Natural killer cell (primary cell): ENCODE results near the gene UNC93B1. TPM values are rescaled to one million over a fixed set of nuclear protein-coding genes. Genes with fewer than 3 reads are reported as not detected.
"Not testable (repeated sequence)": the region's sequence is repeated elsewhere in the genome, so short reads cannot be mapped to it uniquely, and the experiment has no call there.

ENCODE experiments used
- ATAC-seq, 3 donors: fragments of 150-1000 bp in 2 of 3; fragments of 200-7000 bp in 1 of 3; cut with Tn5 transposase; 1 replicate in 1 of 3; 2 replicates in 2 of 3; pipeline ENCODE4 v1.10.0; 2021; ENCODE audit warnings: mild to moderate bottlenecking in 2 of 3, moderate library complexity in 2 of 3
- DNase-seq, 2 donors: peaks; one replicate each; pipeline versions ENCODE4 v3.0.0 to v3.0.0-alpha.2; 2013 to 2021; ENCODE audit warnings: mixed read lengths in 1 of 2
- H3K27ac ChIP-seq: one replicate; pipeline ENCODE4 v1.5.1; 2013; ENCODE audit warnings: mild to moderate bottlenecking, low read length
- H3K27me3 ChIP-seq: one replicate; pipeline ENCODE4 v1.6.1; 2013; ENCODE audit warnings: low read length; ENCODE audit not compliant: control insufficient read depth, insufficient read depth
- H3K36me3 ChIP-seq: one replicate; pipeline ENCODE4 v1.6.1; 2013; ENCODE audit warnings: low read length; ENCODE audit not compliant: control insufficient read depth, insufficient read depth
- H3K4me1 ChIP-seq: one replicate; pipeline ENCODE4 v1.6.1; 2013; ENCODE audit warnings: low read length; ENCODE audit not compliant: control insufficient read depth, insufficient read depth
- H3K4me3 ChIP-seq: one replicate; pipeline ENCODE4 v1.5.1; 2013; ENCODE audit warnings: low read length
- H3K9me3 ChIP-seq: one replicate; pipeline ENCODE4 v1.6.1; 2013; ENCODE audit warnings: low read length; ENCODE audit not compliant: control insufficient read depth, insufficient read depth
- H3K27ac Mint-ChIP-seq, 2 donors: one replicate each; pipeline ENCODE4 v1.8.0; 2022; ENCODE audit warnings: mild to moderate bottlenecking in 2 of 2, mixed read lengths in 2 of 2, moderate library complexity in 1 of 2
- H3K27me3 Mint-ChIP-seq, 2 donors: one replicate each; pipeline ENCODE4 v1.8.0; 2022; ENCODE audit warnings: low read depth in 2 of 2, mixed read lengths in 2 of 2
- H3K36me3 Mint-ChIP-seq: one replicate; pipeline ENCODE4 v1.8.0; 2022; ENCODE audit warnings: mixed read lengths
- H3K4me1 Mint-ChIP-seq, 2 donors: one replicate each; pipeline ENCODE4 v1.8.0; 2022; ENCODE audit warnings: mixed read lengths in 2 of 2
- H3K4me3 Mint-ChIP-seq: one replicate; pipeline ENCODE4 v1.8.0; 2022; ENCODE audit warnings: mild to moderate bottlenecking, moderate library complexity, mixed read lengths
- H3K9me3 Mint-ChIP-seq, 2 donors: one replicate each; pipeline ENCODE4 v1.8.0; 2022; ENCODE audit warnings: mixed read lengths in 2 of 2
- WGBS: methylation state at CpG from one replicate; pipeline ENCODE4 v1.1.7; 2013; ENCODE audit warnings: missing lambda C conversion rate; ENCODE audit not compliant: insufficient coverage; 5-methylcytosine and 5-hydroxymethylcytosine counted together
- intact Hi-C: fragments of 100-400 bp; cut with micrococcal nuclease; formaldehyde crosslinking; loops from one replicate; pipeline ENCODE4 v1.14.2; 2022
- total RNA-seq, 4 donors: library from RNA; stranded (reverse); fragments of 120-200 nt in 1 of 4; gene quantifications; one replicate each; pipeline versions ENCODE4 v1.2.3 to v1.2.4, GENCODE V29; 2013 to 2022
- TF ChIP-seq, protein P1 (sequence below): fragments of 200-600 bp; IDR thresholded peaks from one replicate; pipeline ENCODE4 v1.8.0; 2022; ENCODE audit warnings: antibody characterized with exemption

The UNC93B1 gene
- total RNA-seq, 3 donors from 2014 or later (not counting 1 experiment from before 2014, with no cell fraction given) = 26.6 to 44.3 (median 39.7) TPM

DNA sequence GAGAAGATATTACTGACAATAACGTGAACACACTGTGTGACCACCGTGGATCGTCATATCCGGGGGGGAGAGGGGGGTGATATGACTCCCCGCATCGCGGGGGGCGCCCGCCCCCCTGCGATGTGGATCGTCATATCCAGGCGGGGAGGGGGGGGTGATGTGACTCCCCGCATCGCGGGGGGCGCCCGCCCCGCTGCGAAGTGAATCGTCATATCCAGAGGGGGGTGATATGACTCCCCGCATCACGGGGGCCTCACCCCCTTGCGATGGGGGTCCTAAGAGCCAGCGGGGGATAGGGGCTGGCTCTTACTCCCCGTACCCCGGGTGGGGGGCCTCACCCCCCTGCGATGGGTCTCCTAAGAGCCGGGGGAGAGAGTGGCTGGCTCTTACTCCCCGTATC lies 19.9 kb downstream of the UNC93B1 start:
- DNase-seq (no peak), ATAC-seq (no peak)
- H3K9me3 ChIP-seq = no peaks in the 10 kb centered on the region
- H3K4me1 ChIP-seq = no peaks in the 10 kb centered on the region
- intact Hi-C loops = no loop called here
- no peaks in the 10 kb centered on the region for H3K36me3 Mint-ChIP-seq
- TF ChIP-seq, protein P1, sequence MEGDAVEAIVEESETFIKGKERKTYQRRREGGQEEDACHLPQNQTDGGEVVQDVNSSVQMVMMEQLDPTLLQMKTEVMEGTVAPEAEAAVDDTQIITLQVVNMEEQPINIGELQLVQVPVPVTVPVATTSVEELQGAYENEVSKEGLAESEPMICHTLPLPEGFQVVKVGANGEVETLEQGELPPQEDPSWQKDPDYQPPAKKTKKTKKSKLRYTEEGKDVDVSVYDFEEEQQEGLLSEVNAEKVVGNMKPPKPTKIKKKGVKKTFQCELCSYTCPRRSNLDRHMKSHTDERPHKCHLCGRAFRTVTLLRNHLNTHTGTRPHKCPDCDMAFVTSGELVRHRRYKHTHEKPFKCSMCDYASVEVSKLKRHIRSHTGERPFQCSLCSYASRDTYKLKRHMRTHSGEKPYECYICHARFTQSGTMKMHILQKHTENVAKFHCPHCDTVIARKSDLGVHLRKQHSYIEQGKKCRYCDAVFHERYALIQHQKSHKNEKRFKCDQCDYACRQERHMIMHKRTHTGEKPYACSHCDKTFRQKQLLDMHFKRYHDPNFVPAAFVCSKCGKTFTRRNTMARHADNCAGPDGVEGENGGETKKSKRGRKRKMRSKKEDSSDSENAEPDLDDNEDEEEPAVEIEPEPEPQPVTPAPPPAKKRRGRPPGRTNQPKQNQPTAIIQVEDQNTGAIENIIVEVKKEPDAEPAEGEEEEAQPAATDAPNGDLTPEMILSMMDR = no peak
- no peaks in the 10 kb centered on the region for H3K27me3 ChIP-seq
- H3K27ac ChIP-seq = no peak overlapping the region
- H3K36me3 ChIP-seq = no peaks in the 10 kb centered on the region
- peaks cover 0 to 5% of the 10 kb centered on the region in 2 donors for H3K4me1 Mint-ChIP-seq
- WGBS = 80% methylated on average over 29 of the region's 29 CpGs
- H3K27me3 Mint-ChIP-seq = peaks cover 0 to 3% of the 10 kb centered on the region in 2 donors
- H3K27ac Mint-ChIP-seq = no peak overlapping the region
- no peak overlapping the region for H3K4me3 ChIP-seq
- no peak overlapping the region for H3K4me3 Mint-ChIP-seq
- no peaks in the 10 kb centered on the region for H3K9me3 Mint-ChIP-seq

DNA sequence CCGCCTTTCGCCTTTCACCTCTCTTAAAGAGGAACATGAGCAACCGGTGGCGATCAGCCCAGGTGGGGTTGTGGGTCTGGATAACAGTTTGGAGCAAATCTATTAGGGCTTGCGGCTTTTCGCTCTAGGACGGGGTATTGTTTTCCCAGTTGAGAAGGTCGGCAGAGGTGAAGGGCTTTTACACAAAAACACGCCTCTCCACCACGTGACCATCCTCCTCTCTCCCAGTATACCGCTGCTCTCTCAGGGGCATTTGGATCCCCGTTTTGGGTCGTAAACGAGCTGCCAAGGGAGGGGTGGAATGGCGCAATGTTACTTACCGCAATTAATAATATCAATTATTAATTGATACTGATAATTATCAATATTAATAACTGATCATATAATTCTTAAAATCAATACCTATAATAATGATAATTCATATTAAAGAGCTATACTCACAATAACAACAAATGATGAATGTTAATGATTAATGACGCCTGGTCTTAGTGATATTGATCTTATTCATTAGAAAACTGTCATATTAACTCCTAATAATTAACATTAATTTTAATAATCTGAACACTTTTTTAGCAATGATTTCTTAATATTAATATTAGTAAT lies 21.5 kb downstream of the UNC93B1 start:
- H3K27me3 ChIP-seq, H3K9me3 Mint-ChIP-seq, ATAC-seq, DNase-seq, intact Hi-C loops, H3K36me3 ChIP-seq, H3K4me1 ChIP-seq, H3K4me1 Mint-ChIP-seq, H3K4me3 ChIP-seq, H3K9me3 ChIP-seq, H3K4me3 Mint-ChIP-seq, H3K27ac Mint-ChIP-seq, H3K27me3 Mint-ChIP-seq, H3K27ac ChIP-seq, H3K36me3 Mint-ChIP-seq: not testable (repeated sequence)
- WGBS = 83% methylated on average over 7 of the region's 17 CpGs

DNA sequence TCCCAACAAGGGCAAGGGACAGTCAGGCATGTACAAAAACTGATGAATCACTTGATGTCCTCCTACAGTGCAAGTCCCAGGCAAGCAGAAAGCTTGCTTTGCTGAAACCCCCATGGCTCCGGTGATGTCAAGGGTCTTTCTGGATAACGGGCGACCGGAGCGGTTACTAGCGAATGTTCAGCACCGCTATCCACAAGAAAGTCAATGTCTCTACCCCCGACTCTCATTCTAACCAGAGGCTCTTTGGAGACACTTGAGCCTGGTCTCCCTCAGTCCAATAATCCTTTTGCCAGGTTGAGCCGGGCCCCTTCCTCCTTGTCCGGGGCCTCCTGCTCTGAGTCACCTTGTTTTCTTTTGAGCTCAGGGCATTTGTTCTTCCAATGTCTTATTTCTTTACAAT lies 22.7 kb downstream of the UNC93B1 start:
- H3K9me3 ChIP-seq, H3K4me1 Mint-ChIP-seq, H3K27me3 ChIP-seq, H3K36me3 ChIP-seq, H3K27me3 Mint-ChIP-seq, DNase-seq, H3K9me3 Mint-ChIP-seq, H3K27ac Mint-ChIP-seq, H3K4me3 ChIP-seq, ATAC-seq, H3K4me1 ChIP-seq, H3K4me3 Mint-ChIP-seq, intact Hi-C loops, H3K36me3 Mint-ChIP-seq, H3K27ac ChIP-seq: not testable (repeated sequence)
- WGBS = 94% methylated on average over 10 of the region's 10 CpGs

DNA sequence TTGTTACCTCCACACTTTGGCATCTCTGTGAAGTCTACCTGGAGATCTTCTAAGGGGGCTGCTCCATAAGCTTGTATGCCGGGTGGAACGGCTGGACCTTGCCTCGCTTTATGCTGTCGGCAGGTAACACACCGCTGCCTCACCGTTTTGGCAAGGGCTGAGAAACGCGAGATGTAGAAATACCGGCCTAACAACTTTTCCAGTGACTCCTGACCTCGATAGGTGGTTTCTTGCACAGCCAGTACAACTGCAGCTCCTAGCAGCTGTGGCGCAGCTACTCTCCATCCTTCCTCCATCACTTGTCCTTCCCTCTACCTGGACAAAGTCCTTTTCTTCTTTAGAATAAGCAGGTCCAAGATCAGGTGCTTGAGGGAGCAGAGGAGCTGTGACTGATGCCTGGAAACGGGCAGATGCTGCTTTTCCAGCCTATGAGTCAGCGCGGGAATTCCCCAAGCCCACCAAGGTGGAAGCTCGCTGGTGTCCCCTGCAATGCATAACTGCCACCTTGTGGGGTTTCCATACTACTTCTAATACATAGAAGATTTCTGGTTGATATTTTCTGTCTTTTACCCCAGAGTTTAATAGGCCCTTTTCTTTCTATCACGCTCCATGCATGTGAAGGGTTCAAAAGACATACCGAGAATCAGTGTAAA lies 25.0 kb downstream of the UNC93B1 start:
- H3K4me3 Mint-ChIP-seq, H3K9me3 ChIP-seq, H3K27me3 ChIP-seq, H3K36me3 Mint-ChIP-seq, H3K4me1 ChIP-seq, H3K27me3 Mint-ChIP-seq, H3K27ac Mint-ChIP-seq, H3K9me3 Mint-ChIP-seq, H3K4me3 ChIP-seq, ATAC-seq, DNase-seq, H3K4me1 Mint-ChIP-seq, H3K36me3 ChIP-seq, H3K27ac ChIP-seq, intact Hi-C loops: not testable (repeated sequence)
- WGBS = 73% methylated on average over 16 of the region's 17 CpGs

DNA sequence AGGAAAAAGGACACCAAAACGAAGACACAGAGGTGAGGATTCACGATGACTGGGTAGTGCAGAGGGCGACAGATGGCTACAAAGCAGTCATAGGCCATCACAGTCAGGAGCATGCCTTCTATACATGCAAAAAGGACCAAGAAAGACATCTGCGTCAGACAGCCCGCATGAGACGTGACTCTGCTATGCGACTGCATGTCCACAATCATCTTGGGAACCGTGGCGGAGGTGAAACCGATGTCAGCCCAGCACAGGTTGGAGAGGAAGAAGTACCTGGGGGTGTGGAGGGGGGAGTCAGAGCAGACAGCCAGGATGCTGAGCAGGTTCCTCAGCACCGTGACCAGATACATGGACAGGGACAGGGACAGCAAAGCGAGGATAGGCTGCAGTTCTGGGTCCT lies 29.2 kb downstream of the UNC93B1 start:
- intact Hi-C loops, H3K27me3 ChIP-seq, H3K36me3 Mint-ChIP-seq, H3K9me3 Mint-ChIP-seq, H3K27ac Mint-ChIP-seq, H3K27ac ChIP-seq, DNase-seq, H3K9me3 ChIP-seq, ATAC-seq, H3K4me3 ChIP-seq, H3K36me3 ChIP-seq, H3K4me3 Mint-ChIP-seq, H3K4me1 Mint-ChIP-seq, H3K4me1 ChIP-seq: not testable (repeated sequence)
- 88% methylated on average over 12 of the region's 12 CpGs for WGBS
- H3K27me3 Mint-ChIP-seq = peaks cover 14 to 15% of the 10 kb centered on the region in 2 donors

DNA sequence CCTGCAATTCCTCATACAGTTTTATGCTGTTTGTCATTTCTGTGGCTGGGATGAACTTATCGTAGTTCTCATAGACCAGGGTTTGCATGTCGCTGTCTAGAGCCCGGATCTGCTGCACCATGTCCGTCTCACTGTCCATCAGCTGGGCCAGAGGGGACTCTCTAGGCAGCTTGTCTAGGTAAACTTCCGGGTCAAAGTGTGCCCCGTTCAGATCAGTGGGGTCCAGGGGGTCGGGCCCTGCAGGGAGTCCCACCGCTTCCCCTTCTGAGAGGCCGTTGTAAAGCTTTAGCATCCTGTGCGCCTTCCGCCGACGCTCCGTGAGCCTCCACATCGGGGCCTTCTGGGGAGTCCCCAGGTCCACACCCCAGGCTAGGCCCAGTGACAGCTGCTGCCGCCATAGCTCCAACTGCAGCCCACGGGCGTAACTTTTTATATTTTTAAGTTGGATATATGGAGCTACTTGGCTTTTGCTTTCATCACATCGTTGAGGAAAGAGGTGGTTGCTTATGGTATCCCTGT lies 38.0 kb downstream of the UNC93B1 start:
- H3K9me3 Mint-ChIP-seq, H3K27ac ChIP-seq, H3K4me3 ChIP-seq, H3K36me3 Mint-ChIP-seq, H3K4me1 ChIP-seq, DNase-seq, H3K36me3 ChIP-seq, H3K27me3 ChIP-seq, H3K27ac Mint-ChIP-seq, intact Hi-C loops, H3K4me3 Mint-ChIP-seq, H3K27me3 Mint-ChIP-seq, ATAC-seq, H3K4me1 Mint-ChIP-seq, H3K9me3 ChIP-seq: not testable (repeated sequence)
- WGBS = 96% methylated on average over 16 of the region's 19 CpGs

DNA sequence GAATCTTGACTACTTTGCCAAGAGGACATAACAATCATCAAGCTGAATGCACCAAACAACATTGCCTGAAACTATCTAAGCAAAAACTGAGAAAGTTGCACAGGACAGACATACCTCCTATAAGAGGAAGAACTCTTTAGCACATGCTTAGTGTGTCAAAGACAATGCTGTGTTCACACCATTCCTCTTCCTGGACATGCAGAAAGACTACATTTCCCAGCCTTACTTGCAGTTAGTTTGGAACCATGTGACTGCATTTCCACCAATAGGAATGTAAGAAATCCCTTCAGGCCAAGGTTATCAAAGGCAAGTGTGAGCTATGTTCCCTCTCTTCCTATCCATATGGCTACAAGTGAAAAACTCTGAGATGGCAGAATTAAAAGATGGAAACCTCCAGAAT lies 39.2 kb downstream of the UNC93B1 start:
- H3K27ac Mint-ChIP-seq, H3K36me3 Mint-ChIP-seq, DNase-seq, H3K9me3 Mint-ChIP-seq, ATAC-seq, H3K27ac ChIP-seq, intact Hi-C loops, H3K27me3 ChIP-seq, H3K4me1 Mint-ChIP-seq, H3K36me3 ChIP-seq, H3K4me1 ChIP-seq, H3K9me3 ChIP-seq, H3K4me3 Mint-ChIP-seq, H3K4me3 ChIP-seq: not testable (repeated sequence)
- H3K27me3 Mint-ChIP-seq = peaks cover 10 to 12% of the 10 kb centered on the region in 2 donors
